Measurements from ENCODE around the gene NOP9.
"Not testable (repeated sequence)": the region's sequence is repeated elsewhere in the genome, so short reads cannot be mapped to it uniquely, and the experiment has no call there.

The NOP9 gene

GRCh38 chr14:24349742-24350141 is 50.1 kb downstream of the NOP9 start:
- DNase-seq (ENCODE audit: low read depth in 3 of 3, low spot score in 1 of 3): no peak

- DNase-seq (ENCODE audit: low read depth in 3 of 3, low spot score in 1 of 3): no peak
Observed at GRCh38 chr14:24351517-24351916, 51.9 kb downstream of the NOP9 start.

- no peak for DNase-seq (ENCODE audit: low read depth in 3 of 3, low spot score in 1 of 3)
Observed at GRCh38 chr14:24353559-24354481, 54.2 kb downstream of the NOP9 start.

DNA sequence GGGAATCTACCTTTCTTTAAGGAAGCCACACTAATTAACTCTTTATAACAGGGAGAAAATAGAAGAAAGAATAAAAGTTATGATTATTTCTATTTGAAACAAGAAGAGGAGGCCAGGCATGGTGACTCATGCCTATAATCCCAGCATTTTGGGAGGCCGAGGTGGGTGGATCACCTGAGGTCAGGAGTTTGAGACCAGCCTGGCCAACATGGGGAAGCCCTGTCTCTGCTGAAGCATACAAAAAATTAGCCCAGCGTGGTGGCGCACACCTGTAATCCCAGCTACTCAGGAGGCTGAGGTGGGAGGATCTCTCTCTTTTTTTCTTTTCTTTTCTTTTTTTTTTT is 54.8 kb downstream of the NOP9 start:
- not testable (repeated sequence) for DNase-seq (ENCODE audit: low read depth in 3 of 3, low spot score in 1 of 3)

GRCh38 chr14:24355009-24355408 is 55.4 kb downstream of the NOP9 start:
- no peak for DNase-seq (ENCODE audit: low read depth in 3 of 3, low spot score in 1 of 3)

DNA sequence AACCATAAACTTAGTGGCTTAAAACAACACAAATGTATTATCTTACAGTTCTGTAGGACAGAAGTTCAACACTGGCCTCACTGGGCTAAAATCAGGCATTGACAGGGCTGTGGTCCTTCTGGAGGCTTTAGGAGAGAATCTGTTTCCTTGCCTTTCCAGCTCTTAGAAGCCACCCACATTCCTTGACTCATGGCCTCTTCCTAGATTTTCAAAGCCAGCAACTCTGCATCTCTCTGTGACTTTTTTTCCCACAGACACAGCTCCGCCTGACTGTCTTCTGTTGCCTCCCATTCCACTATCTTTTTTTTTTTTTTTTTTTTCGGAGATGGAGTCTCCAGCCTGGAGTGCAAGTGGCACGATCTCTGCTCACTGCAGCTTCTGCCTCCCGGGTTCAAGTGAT is 56.6 kb downstream of the NOP9 start:
- DNase-seq (ENCODE audit: low read depth in 3 of 3, low spot score in 1 of 3): no peak

All from stimulated activated CD4-positive, alpha-beta T cell treated with anti-CD3 and anti-CD28 coated beads, TNF-alpha, amount 100 ng/mL, for 1 hour (primary cell).